GM12878 (cell line): ENCODE measurements around the gene AP2A2.

Source experiments
- SIN3A ChIP-seq: IDR thresholded peaks from 2 replicates; pipeline ENCODE4 v1.6.1; 2012; ENCODE audit warnings: low read depth, low read length, improper control_type of control experiment
- ZNF207 ChIP-seq: fragments of 450-650 bp; IDR thresholded peaks from 2 replicates; pipeline ENCODE4 v1.6.1; 2014; ENCODE audit warnings: antibody characterized with exemption, mild to moderate bottlenecking, borderline replicate concordance
- ZNF274 ChIP-seq: IDR thresholded peaks from one replicate; pipeline ENCODE4 v1.8.0; 2011; ENCODE audit not compliant: insufficient read length, insufficient read depth
- TF ChIP-seq, protein P1 (sequence below), 3 experiments: IDR thresholded peaks in 2 of 3; conservative IDR thresholded peaks in 1 of 3; 2 replicates each; pipeline ENCODE4 v1.5.1; 2011; ENCODE audit warnings: low read depth in 3 of 3, low read length in 3 of 3, mild to moderate bottlenecking in 3 of 3, control low read depth in 2 of 3, moderate library complexity in 2 of 3, inconsistent platforms in 1 of 3, mixed read lengths in 1 of 3; ENCODE audit not compliant: control insufficient read depth in 2 of 3, insufficient read depth in 1 of 3; ENCODE audit errors: extremely low read depth in 1 of 3

DNA sequence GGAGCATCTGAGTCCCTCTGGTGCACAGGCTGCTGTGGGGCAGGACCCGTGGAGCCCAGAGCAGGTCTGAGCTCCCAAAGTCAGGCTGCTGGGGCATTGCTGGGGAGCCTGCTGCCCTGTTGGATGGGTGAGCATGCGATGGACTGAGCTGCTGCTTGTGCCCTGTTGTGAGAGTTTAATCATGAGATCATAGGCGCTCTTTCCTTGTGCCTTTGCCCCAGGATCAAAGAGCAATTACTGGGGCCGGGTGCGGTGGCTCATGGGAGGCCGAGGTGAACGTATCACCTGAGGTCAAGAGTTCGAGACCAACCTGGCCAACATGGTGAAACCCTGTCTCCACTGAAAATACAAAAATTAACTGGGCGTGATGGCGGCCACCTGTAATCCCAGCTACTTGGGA lies 73.3 kb downstream of the AP2A2 start:
- TF ChIP-seq ZNF274, result no peak
- TF ChIP-seq, protein P1, sequence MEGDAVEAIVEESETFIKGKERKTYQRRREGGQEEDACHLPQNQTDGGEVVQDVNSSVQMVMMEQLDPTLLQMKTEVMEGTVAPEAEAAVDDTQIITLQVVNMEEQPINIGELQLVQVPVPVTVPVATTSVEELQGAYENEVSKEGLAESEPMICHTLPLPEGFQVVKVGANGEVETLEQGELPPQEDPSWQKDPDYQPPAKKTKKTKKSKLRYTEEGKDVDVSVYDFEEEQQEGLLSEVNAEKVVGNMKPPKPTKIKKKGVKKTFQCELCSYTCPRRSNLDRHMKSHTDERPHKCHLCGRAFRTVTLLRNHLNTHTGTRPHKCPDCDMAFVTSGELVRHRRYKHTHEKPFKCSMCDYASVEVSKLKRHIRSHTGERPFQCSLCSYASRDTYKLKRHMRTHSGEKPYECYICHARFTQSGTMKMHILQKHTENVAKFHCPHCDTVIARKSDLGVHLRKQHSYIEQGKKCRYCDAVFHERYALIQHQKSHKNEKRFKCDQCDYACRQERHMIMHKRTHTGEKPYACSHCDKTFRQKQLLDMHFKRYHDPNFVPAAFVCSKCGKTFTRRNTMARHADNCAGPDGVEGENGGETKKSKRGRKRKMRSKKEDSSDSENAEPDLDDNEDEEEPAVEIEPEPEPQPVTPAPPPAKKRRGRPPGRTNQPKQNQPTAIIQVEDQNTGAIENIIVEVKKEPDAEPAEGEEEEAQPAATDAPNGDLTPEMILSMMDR (IDR thresholded peaks at IDR 0.05 in 2 of 3, conservative IDR thresholded peaks at IDR 0.05 in 1 of 3; ENCODE audit: control insufficient read depth in 2 of 3, extremely low read depth in 1 of 3, insufficient read depth in 1 of 3, low read depth in 3 of 3, low read length in 3 of 3), result no peak
- TF ChIP-seq ZNF207, result no peak
- TF ChIP-seq SIN3A, result no peak
